ENCODE measurements around the gene KCNMA1. TPM values are rescaled to one million over a fixed set of nuclear protein-coding genes. Genes with fewer than 3 reads are reported as not detected.

Gene KCNMA1
- polyA plus RNA-seq, 1 of the 3 experiments (the other 2 are of a cell fraction), result 107 TPM

DNA sequence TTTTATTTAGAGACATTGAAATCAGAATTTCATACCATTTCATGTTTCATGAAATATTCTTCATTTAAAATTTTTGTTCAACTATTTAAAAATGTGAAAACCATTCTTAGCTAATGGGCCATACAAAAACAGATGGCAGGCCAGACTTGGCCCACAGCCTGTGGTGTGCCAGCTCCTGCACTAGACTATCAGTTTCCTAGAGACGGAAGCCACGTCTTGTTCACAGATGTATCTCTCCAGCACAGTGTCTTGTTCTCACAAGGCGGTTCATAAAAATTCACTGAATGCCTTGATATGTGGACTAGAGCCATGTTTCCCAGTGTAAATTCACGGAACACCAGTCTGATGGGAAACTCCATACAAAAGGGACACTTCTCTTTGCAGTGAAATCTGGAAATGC lies 216.0 kb downstream of the KCNMA1 start:
- Histone ChIP-seq H3K9ac (no peak overlapping the region), H3K27ac (ENCODE audit: low read depth in 2 of 2, low read length in 1 of 2) (peak overlapping the region in 1 of 2 experiments; percentile 94; a peak in 2 of 4 replicates), H2AFZ (ENCODE audit: low read depth) (no peak overlapping the region), H3K79me2 (ENCODE audit: insufficient read depth) (no peaks in the 10 kb centered on the region), H3K27me3 (ENCODE audit: insufficient read depth) (no peaks in the 10 kb centered on the region), H3K4me1 (ENCODE audit: control insufficient read depth in 1 of 2, insufficient read depth in 2 of 2, low read depth in 1 of 2, low read length in 1 of 2) (peaks cover 20 to 53% of the 10 kb centered on the region in 2 experiments), H3K4me2 (no peak overlapping the region), H3K9me2 (no peaks in the 10 kb centered on the region), H3K4me3 (ENCODE audit: low read depth in 2 of 2, low read length in 1 of 2) (no peak overlapping the region), H4K20me1 (ENCODE audit: insufficient read depth) (no peaks in the 10 kb centered on the region), H3K9me3 (no peaks in the 10 kb centered on the region), H3K36me3 (replicated peaks in 1 of 2; ENCODE audit: control insufficient read depth in 1 of 2, insufficient read depth in 2 of 2, low read length in 1 of 2) (no peaks in the 10 kb centered on the region), H3F3A (replicated peaks; ENCODE audit: insufficient read depth) (peaks cover 11% of the 10 kb centered on the region)
- POLR2A ChIA-PET, result no interaction called here
- no peak for DNase-seq
- CTCF ChIA-PET, result interaction anchor here (0.7 to 3.2 kb wide), 7 partner anchors 9 to 256 kb away, joined by 3 to 11 read pairs (median 5); no protein-coding TSS in a partner anchor
- TF ChIP-seq RCOR1 (IDR thresholded peaks at IDR 0.05; ENCODE audit: low read length), result no peak
- TF ChIP-seq ELF1 (IDR thresholded peaks at IDR 0.05), result no peak
- no peak for TF ChIP-seq FOXJ3 (CRISPR knock-in tag; IDR thresholded peaks at IDR 0.05)
- peak; percentile 17; the same call in 1 of the 2 replicates for TF ChIP-seq TCF12 (IDR thresholded peaks at IDR 0.05)
- no peak for TF ChIP-seq TAF1 (IDR thresholded peaks at IDR 0.05; ENCODE audit: borderline replicate concordance, low read depth, low read length)
- TF ChIP-seq, protein P1, sequence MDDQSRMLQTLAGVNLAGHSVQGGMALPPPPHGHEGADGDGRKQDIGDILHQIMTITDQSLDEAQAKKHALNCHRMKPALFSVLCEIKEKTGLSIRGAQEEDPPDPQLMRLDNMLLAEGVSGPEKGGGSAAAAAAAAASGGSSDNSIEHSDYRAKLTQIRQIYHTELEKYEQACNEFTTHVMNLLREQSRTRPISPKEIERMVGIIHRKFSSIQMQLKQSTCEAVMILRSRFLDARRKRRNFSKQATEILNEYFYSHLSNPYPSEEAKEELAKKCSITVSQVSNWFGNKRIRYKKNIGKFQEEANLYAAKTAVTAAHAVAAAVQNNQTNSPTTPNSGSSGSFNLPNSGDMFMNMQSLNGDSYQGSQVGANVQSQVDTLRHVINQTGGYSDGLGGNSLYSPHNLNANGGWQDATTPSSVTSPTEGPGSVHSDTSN (IDR thresholded peaks at IDR 0.05), result no peak
- TF ChIP-seq FOXM1 (IDR thresholded peaks at IDR 0.05; ENCODE audit: low read depth), result no peak
- WGBS (ENCODE audit: low lambda C conversion rate), result 84% methylated on average over 4 of the region's 4 CpGs

DNA sequence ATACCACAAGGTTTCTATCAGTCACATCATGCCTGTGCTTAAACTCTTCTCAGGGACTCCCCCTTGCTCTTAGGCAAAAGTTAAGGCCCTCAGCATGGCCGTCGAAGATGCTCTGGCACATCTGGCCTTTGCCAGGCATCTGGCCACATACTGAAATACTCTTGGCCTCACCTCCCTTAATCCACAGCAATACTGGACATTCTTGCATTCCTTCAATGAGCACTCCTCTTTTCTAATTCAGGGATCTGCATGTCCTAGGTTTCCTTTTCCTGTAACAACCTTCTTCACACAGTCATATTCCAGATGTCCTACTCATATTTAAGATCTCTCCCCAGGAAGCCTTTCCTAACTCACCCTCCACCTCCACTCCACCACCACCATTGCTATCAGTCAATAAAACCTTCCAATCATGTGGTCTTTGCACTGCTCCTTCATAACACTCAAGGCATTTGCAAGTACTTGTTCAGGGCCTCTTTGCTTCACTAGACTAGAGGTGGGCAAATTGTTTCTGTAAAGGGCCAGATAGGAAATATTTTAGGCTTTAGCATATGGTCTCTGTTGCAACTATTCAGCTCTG lies 216.6 kb downstream of the KCNMA1 start:
- no peak for DNase-seq
- POLR2A ChIA-PET, result no interaction called here
- Histone ChIP-seq H3F3A (replicated peaks; ENCODE audit: insufficient read depth) (peaks cover 15% of the 10 kb centered on the region), H3K4me1 (ENCODE audit: control insufficient read depth in 1 of 2, insufficient read depth in 2 of 2, low read depth in 1 of 2, low read length in 1 of 2) (peaks cover 21 to 59% of the 10 kb centered on the region in 2 experiments), H3K4me2 (no peak overlapping the region), H3K9me3 (no peaks in the 10 kb centered on the region), H3K27ac (ENCODE audit: low read depth in 2 of 2, low read length in 1 of 2) (peak overlapping the region in 1 of 2 experiments; percentile 43; a peak in 2 of 4 replicates), H3K27me3 (ENCODE audit: insufficient read depth) (no peaks in the 10 kb centered on the region), H3K36me3 (replicated peaks in 1 of 2; ENCODE audit: control insufficient read depth in 1 of 2, insufficient read depth in 2 of 2, low read length in 1 of 2) (no peaks in the 10 kb centered on the region), H2AFZ (ENCODE audit: low read depth) (no peak overlapping the region), H4K20me1 (ENCODE audit: insufficient read depth) (no peaks in the 10 kb centered on the region), H3K9me2 (no peaks in the 10 kb centered on the region), H3K4me3 (ENCODE audit: low read depth in 2 of 2, low read length in 1 of 2) (no peak overlapping the region), H3K9ac (no peak overlapping the region), H3K79me2 (ENCODE audit: insufficient read depth) (no peaks in the 10 kb centered on the region)
- WGBS (ENCODE audit: low lambda C conversion rate), result 96% methylated on average over 2 of the region's 2 CpGs
- CTCF ChIA-PET, result interaction anchor here (0.7 to 3.2 kb wide), 5 partner anchors 10 to 255 kb away, joined by 3 to 11 read pairs (median 7); no protein-coding TSS in a partner anchor
- TF ChIP-seq, protein P2, sequence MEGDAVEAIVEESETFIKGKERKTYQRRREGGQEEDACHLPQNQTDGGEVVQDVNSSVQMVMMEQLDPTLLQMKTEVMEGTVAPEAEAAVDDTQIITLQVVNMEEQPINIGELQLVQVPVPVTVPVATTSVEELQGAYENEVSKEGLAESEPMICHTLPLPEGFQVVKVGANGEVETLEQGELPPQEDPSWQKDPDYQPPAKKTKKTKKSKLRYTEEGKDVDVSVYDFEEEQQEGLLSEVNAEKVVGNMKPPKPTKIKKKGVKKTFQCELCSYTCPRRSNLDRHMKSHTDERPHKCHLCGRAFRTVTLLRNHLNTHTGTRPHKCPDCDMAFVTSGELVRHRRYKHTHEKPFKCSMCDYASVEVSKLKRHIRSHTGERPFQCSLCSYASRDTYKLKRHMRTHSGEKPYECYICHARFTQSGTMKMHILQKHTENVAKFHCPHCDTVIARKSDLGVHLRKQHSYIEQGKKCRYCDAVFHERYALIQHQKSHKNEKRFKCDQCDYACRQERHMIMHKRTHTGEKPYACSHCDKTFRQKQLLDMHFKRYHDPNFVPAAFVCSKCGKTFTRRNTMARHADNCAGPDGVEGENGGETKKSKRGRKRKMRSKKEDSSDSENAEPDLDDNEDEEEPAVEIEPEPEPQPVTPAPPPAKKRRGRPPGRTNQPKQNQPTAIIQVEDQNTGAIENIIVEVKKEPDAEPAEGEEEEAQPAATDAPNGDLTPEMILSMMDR (IDR thresholded peaks at IDR 0.05), result no peak
- TF ChIP-seq POLR2AphosphoS5 (IDR thresholded peaks at IDR 0.05; ENCODE audit: low read depth, low read length) (no peak), TAF1 (IDR thresholded peaks at IDR 0.05; ENCODE audit: borderline replicate concordance, low read depth, low read length) (no peak), RXRA (IDR thresholded peaks at IDR 0.05; ENCODE audit: borderline replicate concordance, low read depth) (no peak), EZH2phosphoT487 (IDR thresholded peaks at IDR 0.05; ENCODE audit: borderline replicate concordance, low read depth) (no peak), SIN3A (IDR thresholded peaks at IDR 0.05; ENCODE audit: borderline replicate concordance, low read depth, low read length) (no peak), GATA2 (CRISPR knock-in tag; IDR thresholded peaks at IDR 0.05) (no peak), YY1 (IDR thresholded peaks at IDR 0.05; ENCODE audit: low read depth) (no peak), GABPA (IDR thresholded peaks at IDR 0.05; ENCODE audit: low read depth) (no peak), SMC3 (IDR thresholded peaks at IDR 0.05; ENCODE audit: low read depth, low read length) (no peak), MEF2A (IDR thresholded peaks at IDR 0.05; ENCODE audit: borderline replicate concordance, low read depth) (no peak), NRF1 (IDR thresholded peaks at IDR 0.05; ENCODE audit: low read depth, low read length) (no peak), FOXJ3 (CRISPR knock-in tag; IDR thresholded peaks at IDR 0.05) (no peak), TCF12 (IDR thresholded peaks at IDR 0.05) (no peak)
- TF ChIP-seq, protein P3, sequence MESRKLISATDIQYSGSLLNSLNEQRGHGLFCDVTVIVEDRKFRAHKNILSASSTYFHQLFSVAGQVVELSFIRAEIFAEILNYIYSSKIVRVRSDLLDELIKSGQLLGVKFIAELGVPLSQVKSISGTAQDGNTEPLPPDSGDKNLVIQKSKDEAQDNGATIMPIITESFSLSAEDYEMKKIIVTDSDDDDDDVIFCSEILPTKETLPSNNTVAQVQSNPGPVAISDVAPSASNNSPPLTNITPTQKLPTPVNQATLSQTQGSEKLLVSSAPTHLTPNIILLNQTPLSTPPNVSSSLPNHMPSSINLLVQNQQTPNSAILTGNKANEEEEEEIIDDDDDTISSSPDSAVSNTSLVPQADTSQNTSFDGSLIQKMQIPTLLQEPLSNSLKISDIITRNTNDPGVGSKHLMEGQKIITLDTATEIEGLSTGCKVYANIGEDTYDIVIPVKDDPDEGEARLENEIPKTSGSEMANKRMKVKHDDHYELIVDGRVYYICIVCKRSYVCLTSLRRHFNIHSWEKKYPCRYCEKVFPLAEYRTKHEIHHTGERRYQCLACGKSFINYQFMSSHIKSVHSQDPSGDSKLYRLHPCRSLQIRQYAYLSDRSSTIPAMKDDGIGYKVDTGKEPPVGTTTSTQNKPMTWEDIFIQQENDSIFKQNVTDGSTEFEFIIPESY (IDR thresholded peaks at IDR 0.05; ENCODE audit: borderline replicate concordance, low read depth), result no peak
- TF ChIP-seq, protein P4, sequence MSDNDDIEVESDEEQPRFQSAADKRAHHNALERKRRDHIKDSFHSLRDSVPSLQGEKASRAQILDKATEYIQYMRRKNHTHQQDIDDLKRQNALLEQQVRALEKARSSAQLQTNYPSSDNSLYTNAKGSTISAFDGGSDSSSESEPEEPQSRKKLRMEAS (IDR thresholded peaks at IDR 0.05; ENCODE audit: low read depth), result no peak

Measured in SK-N-SH (cell line).